PFSK-1 (cell line): ENCODE results near the gene CTNNBL1.

ENCODE experiments used
- POLR2AphosphoS5 ChIP-seq: IDR thresholded peaks from 2 replicates; pipeline ENCODE4 v1.6.1; 2012; ENCODE audit warnings: low read depth, mild to moderate bottlenecking, control low read depth, low read length, moderate library complexity
- SIN3A ChIP-seq: IDR thresholded peaks from 2 replicates; pipeline ENCODE4 v1.6.1; 2012; ENCODE audit warnings: mild to moderate bottlenecking, low read length, moderate library complexity, borderline replicate concordance; ENCODE audit not compliant: insufficient read depth
- TAF1 ChIP-seq: IDR thresholded peaks from 2 replicates; pipeline ENCODE4 v1.6.1; 2012; ENCODE audit warnings: low read length, control low read depth, borderline replicate concordance; ENCODE audit not compliant: insufficient read depth

DNA sequence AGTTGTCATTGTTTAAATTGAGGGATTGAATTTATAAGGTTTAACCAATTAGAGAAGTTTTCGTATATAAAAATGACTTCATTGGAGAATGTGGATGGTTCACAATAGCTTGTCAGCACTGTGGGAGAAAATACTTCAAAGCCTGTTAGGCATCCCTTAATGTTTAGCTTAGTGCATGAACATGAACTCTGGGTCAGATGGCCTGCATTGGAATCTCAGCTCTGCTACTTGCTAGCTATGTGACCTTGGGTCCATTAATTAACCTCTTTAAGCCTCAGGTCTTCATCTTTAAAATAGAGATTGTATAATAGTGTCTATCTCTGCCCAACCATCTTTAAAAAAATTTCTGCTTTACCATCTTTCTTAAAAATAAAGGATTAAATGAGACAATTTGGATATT is 11.1 kb downstream of the CTNNBL1 start:
- no peak for TF ChIP-seq POLR2AphosphoS5
- no peak for TF ChIP-seq SIN3A
- TF ChIP-seq TAF1, result no peak
